ENCODE measurements around the gene CACNA1D. TPM values are rescaled to one million over a fixed set of nuclear protein-coding genes. Genes with fewer than 3 reads are reported as not detected.

Gene CACNA1D
- total RNA-seq, 1 donor from 2014 or later = 2.8 TPM

DNA sequence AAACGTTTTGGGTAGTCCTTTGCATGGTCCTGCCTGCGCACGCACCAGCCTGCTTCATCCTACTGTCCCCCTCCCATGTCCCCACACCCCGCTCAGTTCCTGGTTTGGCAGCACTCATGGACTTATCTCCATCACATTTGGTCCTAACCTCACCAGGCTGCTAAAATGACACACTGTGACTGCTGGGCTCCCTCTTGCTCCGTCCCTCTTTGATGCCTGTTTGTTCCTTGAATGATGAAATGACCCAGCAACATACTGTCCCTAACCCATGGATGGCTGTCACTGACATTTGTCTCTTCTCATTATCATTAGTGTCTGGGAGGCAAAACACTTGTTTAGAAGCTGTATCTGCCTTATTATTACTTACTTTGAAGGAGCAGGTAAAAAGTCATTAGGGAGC lies 271.3 kb downstream of the CACNA1D start:
- no peak for TF ChIP-seq CTCF (IDR thresholded peaks at IDR 0.05; ENCODE audit: unreplicated experiment)
- H3K27ac Mint-ChIP-seq = no peak overlapping the region
- no peaks in the 10 kb centered on the region for H3K9me3 Mint-ChIP-seq
- H3K27me3 Mint-ChIP-seq (ENCODE audit: low read depth) = peaks cover 11% of the 10 kb centered on the region
- no peaks in the 10 kb centered on the region for H3K4me1 Mint-ChIP-seq
- no peak for DNase-seq (ENCODE audit: low spot score in 2 of 2, unreplicated experiment in 2 of 2)
- H3K4me3 Mint-ChIP-seq = no peak overlapping the region
- no peaks in the 10 kb centered on the region for H3K36me3 Mint-ChIP-seq

GRCh38 chr3:53766706-53767105 lies 272.3 kb downstream of the CACNA1D start:
- H3K27me3 Mint-ChIP-seq (ENCODE audit: low read depth) = peaks cover 11% of the 10 kb centered on the region
- peaks cover 6% of the 10 kb centered on the region for H3K4me1 Mint-ChIP-seq
- no peak for TF ChIP-seq CTCF (IDR thresholded peaks at IDR 0.05; ENCODE audit: unreplicated experiment)
- H3K9me3 Mint-ChIP-seq = no peaks in the 10 kb centered on the region
- DNase-seq (ENCODE audit: low spot score in 2 of 2, unreplicated experiment in 2 of 2) = no peak
- H3K36me3 Mint-ChIP-seq = no peaks in the 10 kb centered on the region
- H3K4me3 Mint-ChIP-seq = no peak overlapping the region
- H3K27ac Mint-ChIP-seq = no peak overlapping the region

GRCh38 chr3:53768478-53769459 lies 274.4 kb downstream of the CACNA1D start:
- Mint-ChIP-seq H3K36me3 (no peaks in the 10 kb centered on the region), H3K27ac (no peak overlapping the region), H3K27me3 (ENCODE audit: low read depth) (peaks cover 11% of the 10 kb centered on the region), H3K4me1 (peaks cover 26% of the 10 kb centered on the region), H3K9me3 (no peaks in the 10 kb centered on the region), H3K4me3 (no peak overlapping the region)
- no peak for TF ChIP-seq CTCF (IDR thresholded peaks at IDR 0.05; ENCODE audit: unreplicated experiment)
- DNase-seq (ENCODE audit: low spot score in 2 of 2, unreplicated experiment in 2 of 2) = no peak

DNA sequence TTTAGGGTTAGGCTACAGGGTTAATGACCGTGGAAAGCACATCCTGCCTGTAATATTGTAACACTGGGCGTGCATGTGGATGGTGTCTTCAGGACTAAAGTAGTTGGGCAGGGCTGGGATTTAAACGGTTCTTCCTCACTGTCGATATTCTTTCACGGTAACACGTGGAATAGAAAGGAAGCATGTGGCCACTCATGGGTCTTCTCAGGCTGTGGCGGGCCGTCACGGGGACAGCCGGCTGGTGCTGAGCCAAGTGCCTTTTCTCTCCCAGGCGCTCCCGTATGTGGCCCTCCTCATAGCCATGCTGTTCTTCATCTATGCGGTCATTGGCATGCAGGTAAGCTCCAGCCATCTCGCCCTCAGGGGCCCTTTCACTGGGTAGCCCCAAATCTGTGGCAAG lies 278.2 kb downstream of the CACNA1D start:
- no peak overlapping the region for H3K4me3 Mint-ChIP-seq
- H3K4me1 Mint-ChIP-seq = peaks cover 55% of the 10 kb centered on the region
- peaks cover 8% of the 10 kb centered on the region for H3K27me3 Mint-ChIP-seq (ENCODE audit: low read depth)
- H3K27ac Mint-ChIP-seq = peak overlapping the region; percentile 75
- no peaks in the 10 kb centered on the region for H3K9me3 Mint-ChIP-seq
- H3K36me3 Mint-ChIP-seq = no peaks in the 10 kb centered on the region
- no peak for DNase-seq (ENCODE audit: low spot score in 2 of 2, unreplicated experiment in 2 of 2)
- no peak for TF ChIP-seq CTCF (IDR thresholded peaks at IDR 0.05; ENCODE audit: unreplicated experiment)

DNA sequence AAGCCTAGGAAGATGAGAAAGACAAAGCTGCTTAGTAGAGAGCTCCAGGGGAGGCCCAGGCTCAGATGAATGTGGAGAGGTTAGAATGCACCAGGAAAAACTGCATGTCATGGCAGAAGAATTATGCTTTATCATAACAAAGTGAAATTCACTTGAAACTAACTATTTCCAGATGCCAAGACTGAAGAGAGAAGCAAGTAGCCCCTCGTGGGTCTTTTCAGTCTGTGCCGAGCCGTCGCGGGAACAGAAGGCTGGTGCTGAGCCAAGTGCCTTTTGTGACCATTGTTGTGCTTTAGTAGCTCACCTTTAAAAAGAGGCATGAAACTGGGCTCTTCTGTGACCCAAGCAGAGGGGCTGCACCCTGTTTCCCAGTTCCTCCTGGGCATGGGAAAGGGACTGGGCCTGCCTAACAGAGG lies 278.6 kb downstream of the CACNA1D start:
- no peak for DNase-seq (ENCODE audit: low spot score in 2 of 2, unreplicated experiment in 2 of 2)
- Mint-ChIP-seq H3K4me3 (no peak overlapping the region), H3K4me1 (peaks cover 55% of the 10 kb centered on the region), H3K27ac (peak overlapping the region; percentile 75), H3K9me3 (no peaks in the 10 kb centered on the region), H3K36me3 (no peaks in the 10 kb centered on the region), H3K27me3 (ENCODE audit: low read depth) (peaks cover 8% of the 10 kb centered on the region)
- TF ChIP-seq CTCF (IDR thresholded peaks at IDR 0.05; ENCODE audit: unreplicated experiment) = no peak
